ENCODE data around the gene GORASP1. TPM values are rescaled to one million over a fixed set of nuclear protein-coding genes. Genes with fewer than 3 reads are reported as not detected.
A peak's percentile ranks its signal among the peaks of the same experiment; 100 is the strongest.

Gene GORASP1
- total and polyA plus RNA-seq, 2 of the 13 experiments (the other 11 are each of a cell fraction or from before 2014, with no cell fraction given) = 36.4 to 39.8 TPM

DNA sequence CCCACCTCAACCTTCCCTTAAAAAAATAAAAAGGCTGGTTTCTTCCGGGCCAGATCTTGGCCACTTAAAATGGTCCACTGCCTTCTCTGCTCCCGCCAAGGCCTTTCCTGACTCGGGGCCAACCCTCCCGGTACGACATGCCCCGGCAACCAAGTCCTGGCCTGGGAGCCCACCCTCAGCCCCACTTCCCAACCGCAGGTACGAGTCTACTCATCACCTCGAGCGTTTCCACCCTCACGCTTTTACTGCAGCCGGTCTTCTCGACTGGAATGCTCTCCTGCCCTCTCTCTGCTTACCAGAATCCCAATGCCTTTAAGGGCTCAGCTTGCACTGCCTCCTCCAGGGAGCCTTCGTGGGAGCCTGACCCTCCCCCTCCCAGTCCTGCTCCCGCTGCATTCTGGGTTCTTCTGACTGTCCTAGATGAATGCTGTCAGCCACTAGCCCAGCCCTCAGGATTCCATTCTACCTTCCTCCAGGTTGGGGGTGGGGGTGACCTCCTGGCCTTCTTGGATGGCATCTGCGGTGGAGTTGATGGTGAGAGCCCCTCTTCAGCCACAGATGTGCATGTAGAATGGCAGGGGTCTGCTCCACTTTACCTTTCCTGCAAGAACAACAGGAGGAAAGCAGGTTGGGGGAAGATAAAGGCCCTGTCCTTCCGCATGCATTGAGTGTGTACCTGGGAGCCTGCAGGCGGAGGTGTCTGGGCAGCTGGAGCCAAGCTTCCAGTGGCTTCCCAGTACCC, 47.0 kb upstream of the GORASP1 start (continued):
- TF ChIP-seq ZNF570 (CRISPR knock-in tag; IDR thresholded peaks at IDR 0.05; ENCODE audit: borderline replicate concordance) (no peak), SRY (CRISPR knock-in tag; IDR thresholded peaks at IDR 0.05) (no peak), HNRNPH1 (optimal IDR thresholded peaks at IDR 0.05; ENCODE audit: low read depth, low read length) (no peak), XBP1 (CRISPR knock-in tag; IDR thresholded peaks at IDR 0.05) (no peak), RXRA (CRISPR knock-in tag; IDR thresholded peaks at IDR 0.05) (peak; percentile 33; the same call in 1 of the 2 replicates), ZNF709 (CRISPR knock-in tag; IDR thresholded peaks at IDR 0.05) (no peak), HOXA3 (CRISPR knock-in tag; IDR thresholded peaks at IDR 0.05) (peak; percentile 68; the same call in 1 of the 2 replicates), NFE2 (CRISPR knock-in tag; IDR thresholded peaks at IDR 0.05) (no peak), ZNF567 (CRISPR knock-in tag; IDR thresholded peaks at IDR 0.05; ENCODE audit: borderline replicate concordance) (no peak), GTF3A (CRISPR knock-in tag; conservative IDR thresholded peaks at IDR 0.05) (no peak), MIER3 (CRISPR knock-in tag; IDR thresholded peaks at IDR 0.05; ENCODE audit: borderline replicate concordance) (0 out of 2 replicates have a peak, but pooled peaks have one; percentile 43), HNF4G (IDR thresholded peaks at IDR 0.05; ENCODE audit: borderline replicate concordance, low read depth, low read length) (no peak), HNF4G (CRISPR knock-in tag; IDR thresholded peaks at IDR 0.05; ENCODE audit: borderline replicate concordance, low read depth) (no peak), TP53 (CRISPR knock-in tag; conservative IDR thresholded peaks at IDR 0.05) (no peak)
- TF ChIP-seq, protein P1, sequence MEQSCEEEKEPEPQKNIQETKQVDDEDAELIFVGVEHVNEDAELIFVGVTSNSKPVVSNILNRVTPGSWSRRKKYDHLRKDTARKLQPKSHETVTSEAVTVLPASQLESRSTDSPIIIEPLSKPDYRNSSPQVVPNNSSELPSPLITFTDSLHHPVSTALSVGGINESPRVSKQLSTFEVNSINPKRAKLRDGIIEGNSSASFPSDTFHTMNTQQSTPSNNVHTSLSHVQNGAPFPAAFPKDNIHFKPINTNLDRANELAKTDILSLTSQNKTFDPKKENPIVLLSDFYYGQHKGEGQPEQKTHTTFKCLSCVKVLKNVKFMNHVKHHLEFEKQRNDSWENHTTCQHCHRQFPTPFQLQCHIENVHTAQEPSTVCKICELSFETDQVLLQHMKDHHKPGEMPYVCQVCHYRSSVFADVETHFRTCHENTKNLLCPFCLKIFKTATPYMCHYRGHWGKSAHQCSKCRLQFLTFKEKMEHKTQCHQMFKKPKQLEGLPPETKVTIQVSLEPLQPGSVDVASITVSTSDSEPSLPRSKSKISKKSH (CRISPR knock-in tag; IDR thresholded peaks at IDR 0.05; ENCODE audit: borderline replicate concordance) = no peak
- TF ChIP-seq, protein P2, sequence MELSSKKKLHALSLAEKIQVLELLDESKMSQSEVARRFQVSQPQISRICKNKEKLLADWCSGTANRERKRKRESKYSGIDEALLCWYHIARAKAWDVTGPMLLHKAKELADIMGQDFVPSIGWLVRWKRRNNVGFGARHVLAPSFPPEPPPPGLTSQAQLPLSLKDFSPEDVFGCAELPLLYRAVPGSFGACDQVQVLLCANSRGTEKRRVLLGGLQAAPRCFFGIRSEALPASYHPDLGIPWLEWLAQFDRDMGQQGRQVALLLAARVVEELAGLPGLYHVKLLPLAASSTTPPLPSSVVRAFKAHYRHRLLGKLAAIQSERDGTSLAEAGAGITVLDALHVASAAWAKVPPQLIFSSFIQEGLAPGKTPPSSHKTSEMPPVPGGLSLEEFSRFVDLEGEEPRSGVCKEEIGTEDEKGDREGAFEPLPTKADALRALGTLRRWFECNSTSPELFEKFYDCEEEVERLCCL (CRISPR knock-in tag; IDR thresholded peaks at IDR 0.05; ENCODE audit: borderline replicate concordance) = no peak
- TF ChIP-seq, protein P3, sequence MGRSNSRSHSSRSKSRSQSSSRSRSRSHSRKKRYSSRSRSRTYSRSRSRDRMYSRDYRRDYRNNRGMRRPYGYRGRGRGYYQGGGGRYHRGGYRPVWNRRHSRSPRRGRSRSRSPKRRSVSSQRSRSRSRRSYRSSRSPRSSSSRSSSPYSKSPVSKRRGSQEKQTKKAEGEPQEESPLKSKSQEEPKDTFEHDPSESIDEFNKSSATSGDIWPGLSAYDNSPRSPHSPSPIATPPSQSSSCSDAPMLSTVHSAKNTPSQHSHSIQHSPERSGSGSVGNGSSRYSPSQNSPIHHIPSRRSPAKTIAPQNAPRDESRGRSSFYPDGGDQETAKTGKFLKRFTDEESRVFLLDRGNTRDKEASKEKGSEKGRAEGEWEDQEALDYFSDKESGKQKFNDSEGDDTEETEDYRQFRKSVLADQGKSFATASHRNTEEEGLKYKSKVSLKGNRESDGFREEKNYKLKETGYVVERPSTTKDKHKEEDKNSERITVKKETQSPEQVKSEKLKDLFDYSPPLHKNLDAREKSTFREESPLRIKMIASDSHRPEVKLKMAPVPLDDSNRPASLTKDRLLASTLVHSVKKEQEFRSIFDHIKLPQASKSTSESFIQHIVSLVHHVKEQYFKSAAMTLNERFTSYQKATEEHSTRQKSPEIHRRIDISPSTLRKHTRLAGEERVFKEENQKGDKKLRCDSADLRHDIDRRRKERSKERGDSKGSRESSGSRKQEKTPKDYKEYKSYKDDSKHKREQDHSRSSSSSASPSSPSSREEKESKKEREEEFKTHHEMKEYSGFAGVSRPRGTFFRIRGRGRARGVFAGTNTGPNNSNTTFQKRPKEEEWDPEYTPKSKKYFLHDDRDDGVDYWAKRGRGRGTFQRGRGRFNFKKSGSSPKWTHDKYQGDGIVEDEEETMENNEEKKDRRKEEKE (IDR thresholded peaks at IDR 0.05) = no peak
- TF ChIP-seq, protein P4, sequence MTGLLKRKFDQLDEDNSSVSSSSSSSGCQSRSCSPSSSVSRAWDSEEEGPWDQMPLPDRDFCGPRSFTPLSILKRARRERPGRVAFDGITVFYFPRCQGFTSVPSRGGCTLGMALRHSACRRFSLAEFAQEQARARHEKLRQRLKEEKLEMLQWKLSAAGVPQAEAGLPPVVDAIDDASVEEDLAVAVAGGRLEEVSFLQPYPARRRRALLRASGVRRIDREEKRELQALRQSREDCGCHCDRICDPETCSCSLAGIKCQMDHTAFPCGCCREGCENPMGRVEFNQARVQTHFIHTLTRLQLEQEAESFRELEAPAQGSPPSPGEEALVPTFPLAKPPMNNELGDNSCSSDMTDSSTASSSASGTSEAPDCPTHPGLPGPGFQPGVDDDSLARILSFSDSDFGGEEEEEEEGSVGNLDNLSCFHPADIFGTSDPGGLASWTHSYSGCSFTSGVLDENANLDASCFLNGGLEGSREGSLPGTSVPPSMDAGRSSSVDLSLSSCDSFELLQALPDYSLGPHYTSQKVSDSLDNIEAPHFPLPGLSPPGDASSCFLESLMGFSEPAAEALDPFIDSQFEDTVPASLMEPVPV (CRISPR knock-in tag; IDR thresholded peaks at IDR 0.05) = 0 out of 2 replicates have a peak, but pooled peaks have one; percentile 38
- TF ChIP-seq, protein P5, sequence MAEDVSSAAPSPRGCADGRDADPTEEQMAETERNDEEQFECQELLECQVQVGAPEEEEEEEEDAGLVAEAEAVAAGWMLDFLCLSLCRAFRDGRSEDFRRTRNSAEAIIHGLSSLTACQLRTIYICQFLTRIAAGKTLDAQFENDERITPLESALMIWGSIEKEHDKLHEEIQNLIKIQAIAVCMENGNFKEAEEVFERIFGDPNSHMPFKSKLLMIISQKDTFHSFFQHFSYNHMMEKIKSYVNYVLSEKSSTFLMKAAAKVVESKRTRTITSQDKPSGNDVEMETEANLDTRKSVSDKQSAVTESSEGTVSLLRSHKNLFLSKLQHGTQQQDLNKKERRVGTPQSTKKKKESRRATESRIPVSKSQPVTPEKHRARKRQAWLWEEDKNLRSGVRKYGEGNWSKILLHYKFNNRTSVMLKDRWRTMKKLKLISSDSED (CRISPR knock-in tag; IDR thresholded peaks at IDR 0.05) = no peak
